Measurements from ENCODE around the gene GPR137C. TPM values are rescaled to one million over a fixed set of nuclear protein-coding genes. Genes with fewer than 3 reads are reported as not detected.

The GPR137C gene
- total and polyA plus RNA-seq, 2 of the 4 experiments (the other 2 are of a cell fraction), result 0.72 to 0.91 TPM

DNA sequence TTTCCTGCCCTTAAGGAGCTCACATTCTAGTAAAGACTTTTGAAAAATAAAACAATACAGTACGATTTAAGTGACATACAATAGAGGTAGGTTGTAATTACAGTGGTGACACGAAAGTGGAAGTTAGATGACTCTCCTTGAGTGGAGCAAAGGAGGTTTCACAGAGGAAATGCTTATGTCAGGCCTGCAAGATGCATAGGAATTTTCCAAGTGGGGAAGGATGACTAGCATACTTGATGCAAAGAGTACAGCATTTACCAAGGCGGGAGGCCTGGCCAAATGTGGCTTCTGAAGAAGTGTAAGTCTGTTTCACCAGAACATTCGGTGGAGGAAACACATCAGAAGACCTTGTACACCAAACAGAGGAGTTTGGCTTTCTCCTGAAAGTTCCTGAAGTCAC, 87.5 kb downstream of the GPR137C start:
- Histone ChIP-seq H3K18ac (ENCODE audit: low read depth, low read length) (no peak overlapping the region), H3K14ac (replicated peaks; ENCODE audit: low read depth, low read length) (no peak overlapping the region), H2BK15ac (ENCODE audit: low read depth, low read length) (no peak overlapping the region), H3K9ac (ENCODE audit: low read depth, low read length) (no peak overlapping the region), H3K23ac (ENCODE audit: low read depth, low read length) (no peak overlapping the region), H3K36me3 (ENCODE audit: control insufficient read depth, insufficient read depth, low read length) (peaks cover 8% of the 10 kb centered on the region), H2BK20ac (ENCODE audit: low read depth, low read length) (no peak overlapping the region), H4K20me1 (ENCODE audit: insufficient read depth, low read length) (no peaks in the 10 kb centered on the region), H3K4me3 (ENCODE audit: insufficient read depth, low read depth, low read length) (no peak overlapping the region), H3K27me3 (ENCODE audit: control insufficient read depth, insufficient read depth, low read length) (no peaks in the 10 kb centered on the region), H2AK5ac (ENCODE audit: low read depth, low read length) (no peak overlapping the region), H3K4me2 (ENCODE audit: low read depth, low read length) (no peak overlapping the region), H3K9me1 (ENCODE audit: insufficient read depth, low read length) (no peaks in the 10 kb centered on the region; the same call in 1 of the 2 replicates), H3K56ac (ENCODE audit: extremely low read depth, insufficient read depth, low read length) (no peak overlapping the region), H3K27ac (ENCODE audit: insufficient read depth, low read length) (no peak overlapping the region), H2BK5ac (ENCODE audit: low read depth, low read length, poor library complexity, severe bottlenecking) (no peak overlapping the region), H3K4me1 (ENCODE audit: control insufficient read depth, insufficient read depth, low read length) (no peaks in the 10 kb centered on the region), H2AFZ (replicated peaks; ENCODE audit: low read length, poor library complexity) (no peak overlapping the region), H4K5ac (ENCODE audit: low read depth, low read length) (no peak overlapping the region), H3K9me3 (ENCODE audit: control insufficient read depth, insufficient read depth, low read length) (peaks cover 2% of the 10 kb centered on the region; the same call in 1 of the 2 replicates), H4K8ac (ENCODE audit: low read depth in 2 of 2, low read length in 2 of 2) (no peak overlapping the region), H4K91ac (ENCODE audit: insufficient read depth, low read depth, low read length) (no peak overlapping the region), H2AK9ac (replicated peaks; ENCODE audit: low read depth, low read length, poor library complexity) (no peak overlapping the region), H2BK120ac (ENCODE audit: low read depth, low read length) (no peak overlapping the region), H3K79me1 (ENCODE audit: low read depth in 1 of 2, low read length in 2 of 2) (no peaks in the 10 kb centered on the region), H3K4ac (ENCODE audit: low read depth, low read length) (no peak overlapping the region)
- BruUV-seq (replicated peaks), result no TSS peak
- in situ Hi-C loops (cut with MboI; ENCODE audit: low sequenced_read_pairs) (no loop called here), intact Hi-C loops (cut with micrococcal nuclease) (no loop called here), dilution Hi-C loops (cut with HindIII; ENCODE audit: low sequenced_read_pairs, unreplicated experiment) (no loop called here)
- DNase-seq, result no peak
- CTCF ChIA-PET, result no interaction called here
- ATAC-seq (ENCODE audit: low read depth), result no peak
- TF ChIP-seq MAZ (IDR thresholded peaks at IDR 0.05; ENCODE audit: borderline replicate concordance, low read depth, low read length), result no peak
- POLR2A ChIA-PET (ENCODE audit: unreplicated experiment), result no interaction called here
- WGBS, 2 experiments (ENCODE audit: extremely low coverage in 2 of 2, insufficient read length in 1 of 2), result no CpG with 5 or more reads among the region's 4 CpGs
